ENCODE results near the gene HPGDS. TPM values are rescaled to one million over a fixed set of nuclear protein-coding genes. Genes with fewer than 3 reads are reported as not detected.

HPGDS gene
- polyA plus RNA-seq, 1 donor (not counting 4 experiments of a cell fraction or from before 2014, with no cell fraction given), result not detected

DNA sequence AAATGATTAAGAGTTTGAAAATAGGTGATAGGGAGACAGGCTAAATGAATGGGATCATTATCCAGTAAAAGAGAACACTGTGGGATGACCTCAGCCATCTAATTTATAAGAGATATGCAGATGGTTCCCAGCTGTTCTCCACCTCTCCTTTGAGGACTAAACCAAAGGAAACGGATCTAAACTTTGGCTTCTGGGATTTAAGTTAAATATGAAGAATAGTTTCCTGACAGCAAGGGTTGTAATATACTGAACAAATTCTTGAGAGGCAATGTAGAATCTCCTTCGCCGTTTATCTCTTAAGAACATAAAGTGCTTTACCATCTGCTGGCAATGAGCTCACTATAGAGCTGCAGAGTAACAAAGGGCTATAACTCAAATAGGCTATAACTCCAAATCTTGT is 35.4 kb upstream of the HPGDS start:
- FAIRE-seq, result no peak
- Histone ChIP-seq H3K4me3 (ENCODE audit: control insufficient read depth in 2 of 3, extremely low read depth in 1 of 3, insufficient read depth in 2 of 3, low read depth in 1 of 3, low read length in 3 of 3) (no peak overlapping the region), H3K9ac (ENCODE audit: control insufficient read depth, extremely low read depth, insufficient read depth, low read length) (no peak overlapping the region), H3K9me1 (ENCODE audit: control insufficient read depth, extremely low read depth, insufficient read depth, low read length) (no peaks in the 10 kb centered on the region), H3K4me1 (ENCODE audit: control insufficient read depth, extremely low read depth, insufficient read depth, low read length) (no peaks in the 10 kb centered on the region), H3K27me3 (ENCODE audit: control insufficient read depth, extremely low read depth, insufficient read depth, low read length) (no peaks in the 10 kb centered on the region), H2AFZ (ENCODE audit: control insufficient read depth, low read length) (no peak overlapping the region), H3K4me2 (ENCODE audit: control insufficient read depth, extremely low read depth, insufficient read depth, low read depth, low read length) (no peak overlapping the region), H4K20me1 (ENCODE audit: control insufficient read depth, extremely low read depth, insufficient read depth, low read length) (no peaks in the 10 kb centered on the region), H3K36me3 (ENCODE audit: control insufficient read depth in 2 of 2, extremely low read depth in 1 of 2, insufficient read depth in 2 of 2, low read length in 2 of 2) (no peaks in the 10 kb centered on the region), H3K27ac (ENCODE audit: control insufficient read depth, insufficient read depth, low read length) (no peak overlapping the region), H3K9me3 (ENCODE audit: control insufficient read depth, low read depth, low read length) (no peaks in the 10 kb centered on the region), H3K79me2 (ENCODE audit: control insufficient read depth, insufficient read depth, low read length) (no peaks in the 10 kb centered on the region)
- DNase-seq (ENCODE audit: low read depth, low spot score), result no peak
- TF ChIP-seq EZH2 (IDR thresholded peaks at IDR 0.05; ENCODE audit: low read length), result no peak
- TF ChIP-seq, protein P1, sequence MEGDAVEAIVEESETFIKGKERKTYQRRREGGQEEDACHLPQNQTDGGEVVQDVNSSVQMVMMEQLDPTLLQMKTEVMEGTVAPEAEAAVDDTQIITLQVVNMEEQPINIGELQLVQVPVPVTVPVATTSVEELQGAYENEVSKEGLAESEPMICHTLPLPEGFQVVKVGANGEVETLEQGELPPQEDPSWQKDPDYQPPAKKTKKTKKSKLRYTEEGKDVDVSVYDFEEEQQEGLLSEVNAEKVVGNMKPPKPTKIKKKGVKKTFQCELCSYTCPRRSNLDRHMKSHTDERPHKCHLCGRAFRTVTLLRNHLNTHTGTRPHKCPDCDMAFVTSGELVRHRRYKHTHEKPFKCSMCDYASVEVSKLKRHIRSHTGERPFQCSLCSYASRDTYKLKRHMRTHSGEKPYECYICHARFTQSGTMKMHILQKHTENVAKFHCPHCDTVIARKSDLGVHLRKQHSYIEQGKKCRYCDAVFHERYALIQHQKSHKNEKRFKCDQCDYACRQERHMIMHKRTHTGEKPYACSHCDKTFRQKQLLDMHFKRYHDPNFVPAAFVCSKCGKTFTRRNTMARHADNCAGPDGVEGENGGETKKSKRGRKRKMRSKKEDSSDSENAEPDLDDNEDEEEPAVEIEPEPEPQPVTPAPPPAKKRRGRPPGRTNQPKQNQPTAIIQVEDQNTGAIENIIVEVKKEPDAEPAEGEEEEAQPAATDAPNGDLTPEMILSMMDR (optimal IDR thresholded peaks at IDR 0.05 in 1 of 3, IDR thresholded peaks at IDR 0.05 in 1 of 3, conservative IDR thresholded peaks at IDR 0.05 in 1 of 3; ENCODE audit: extremely low read depth in 1 of 3, insufficient read depth in 2 of 3, low read length in 3 of 3), result no peak
- dilution Hi-C loops (cut with MboI; ENCODE audit: extremely low pct_ligation_motif_present, low sequenced_read_pairs), result no loop called here

DNA sequence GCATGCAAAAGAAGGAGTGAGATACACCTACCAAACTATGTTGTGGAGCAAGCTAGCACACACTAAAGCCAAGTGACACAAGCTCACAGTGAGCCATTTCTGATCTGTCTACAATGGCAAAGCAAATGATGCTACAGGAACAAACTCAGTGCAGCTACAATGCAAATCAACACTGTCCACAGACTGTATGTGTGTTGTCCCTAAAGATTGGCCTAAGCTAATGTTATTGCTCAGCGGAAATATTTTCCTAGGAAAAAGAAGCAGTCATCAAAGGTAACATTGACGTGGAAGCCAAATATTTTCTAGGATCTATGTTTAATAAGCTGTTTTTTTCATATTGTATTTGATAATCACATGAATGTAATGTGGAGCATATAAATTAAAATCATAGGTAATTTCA is 34.7 kb upstream of the HPGDS start:
- no peaks in the 10 kb centered on the region for H3K79me2 ChIP-seq (ENCODE audit: control insufficient read depth, insufficient read depth, low read length)
- FAIRE-seq, result no peak

More for the DNA sequence above, 34.7 kb upstream of the HPGDS start:
- dilution Hi-C loops (cut with MboI; ENCODE audit: extremely low pct_ligation_motif_present, low sequenced_read_pairs), result no loop called here
- TF ChIP-seq, protein P1 (optimal IDR thresholded peaks at IDR 0.05 in 1 of 3, IDR thresholded peaks at IDR 0.05 in 1 of 3, conservative IDR thresholded peaks at IDR 0.05 in 1 of 3; ENCODE audit: extremely low read depth in 1 of 3, insufficient read depth in 2 of 3, low read length in 3 of 3), result no peak
- no peak for TF ChIP-seq EZH2 (IDR thresholded peaks at IDR 0.05; ENCODE audit: low read length)
- Histone ChIP-seq H2AFZ (ENCODE audit: control insufficient read depth, low read length) (no peak overlapping the region), H3K27ac (ENCODE audit: control insufficient read depth, insufficient read depth, low read length) (no peak overlapping the region), H3K9ac (ENCODE audit: control insufficient read depth, extremely low read depth, insufficient read depth, low read length) (no peak overlapping the region), H4K20me1 (ENCODE audit: control insufficient read depth, extremely low read depth, insufficient read depth, low read length) (no peaks in the 10 kb centered on the region), H3K9me3 (ENCODE audit: control insufficient read depth, low read depth, low read length) (no peaks in the 10 kb centered on the region), H3K27me3 (ENCODE audit: control insufficient read depth, extremely low read depth, insufficient read depth, low read length) (no peaks in the 10 kb centered on the region), H3K9me1 (ENCODE audit: control insufficient read depth, extremely low read depth, insufficient read depth, low read length) (no peaks in the 10 kb centered on the region), H3K4me2 (ENCODE audit: control insufficient read depth, extremely low read depth, insufficient read depth, low read depth, low read length) (no peak overlapping the region), H3K4me3 (ENCODE audit: control insufficient read depth in 2 of 3, extremely low read depth in 1 of 3, insufficient read depth in 2 of 3, low read depth in 1 of 3, low read length in 3 of 3) (no peak overlapping the region), H3K4me1 (ENCODE audit: control insufficient read depth, extremely low read depth, insufficient read depth, low read length) (no peaks in the 10 kb centered on the region), H3K36me3 (ENCODE audit: control insufficient read depth in 2 of 2, extremely low read depth in 1 of 2, insufficient read depth in 2 of 2, low read length in 2 of 2) (no peaks in the 10 kb centered on the region)
- DNase-seq (ENCODE audit: low read depth, low spot score), result no peak

Measured in keratinocyte (primary cell).